Breast epithelium (tissue), 4 donors: ENCODE measurements around the gene CEACAM5. TPM values are rescaled to one million over a fixed set of nuclear protein-coding genes. Genes with fewer than 3 reads are reported as not detected.

Experiments
- DNase-seq, 2 donors: peaks; one replicate each; pipeline ENCODE4 v3.0.0-alpha.2; 2019; ENCODE audit warnings: low spot score in 2 of 2
- H3K27ac ChIP-seq, 2 donors: fragments of 200-600 bp; sonication (generic) in 1 of 2; one replicate each; pipeline ENCODE4 v1.5.1; 2016 to 2019; ENCODE audit warnings: mild to moderate bottlenecking in 1 of 2
- H3K27me3 ChIP-seq, 2 donors: fragments of 200-600 bp; sonication (generic) in 1 of 2; one replicate each; pipeline versions ENCODE4 v1.5.1 to v1.6.0; 2017 to 2019; ENCODE audit warnings: control low read depth in 1 of 2, mild to moderate bottlenecking in 1 of 2
- H3K36me3 ChIP-seq: fragments of 200-600 bp; one replicate; pipeline ENCODE4 v1.5.1; 2019
- H3K4me1 ChIP-seq, 2 donors: fragments of 200-600 bp; sonication (generic); one replicate each; pipeline ENCODE4 v1.5.1; 2016 to 2019; ENCODE audit warnings: control low read depth in 1 of 2
- H3K4me3 ChIP-seq, 3 donors: fragments of 200-600 bp; sonication (generic); 1 replicate in 2 of 3; 2 replicates in 1 of 3; pipeline ENCODE4 v1.5.1; 2016 to 2019; ENCODE audit warnings: mild to moderate bottlenecking in 3 of 3, moderate library complexity in 2 of 3
- H3K9me3 ChIP-seq, 2 donors: fragments of 200-600 bp; sonication (generic) in 1 of 2; one replicate each; pipeline ENCODE4 v1.5.1; 2016 to 2019; ENCODE audit warnings: control low read depth in 1 of 2
- CTCF ChIP-seq, 3 donors: fragments of 450-650 bp; IDR thresholded peaks; one replicate each; pipeline ENCODE4 v1.5.1; 2016 to 2017; ENCODE audit warnings: antibody characterized with exemption in 3 of 3, mild to moderate bottlenecking in 3 of 3, moderate library complexity in 3 of 3
- POLR2A ChIP-seq: fragments of 450-650 bp; IDR thresholded peaks from one replicate; pipeline ENCODE4 v1.6.1; 2016; ENCODE audit warnings: antibody characterized with exemption, mild to moderate bottlenecking, moderate library complexity
- POLR2AphosphoS5 ChIP-seq, 3 donors: sonication (generic); formaldehyde crosslinking; IDR thresholded peaks; one replicate each; pipeline ENCODE4 v1.6.1; 2017; ENCODE audit warnings: antibody characterized with exemption in 3 of 3
- intact Hi-C: fragments of 100-400 bp; cut with DNase I; formaldehyde crosslinking; loops from one replicate; pipeline ENCODE4 v1.15.1; 2023; ENCODE audit warnings: low total_unique reads
- total RNA-seq, 3 donors: library from RNA; depleted of rRNA; stranded (reverse); fragments of >200 nt; gene quantifications; one replicate each; pipeline ENCODE4 v1.1.0, GENCODE V29; 2016

CEACAM5 gene
- total RNA-seq, 3 donors from 2014 or later = 27.2 TPM; not detected in 2

- no peak overlapping the region for H3K4me3 ChIP-seq
- no peaks in the 10 kb centered on the region for H3K9me3 ChIP-seq
- no peaks in the 10 kb centered on the region for H3K4me1 ChIP-seq
- intact Hi-C loops = no loop called here
- H3K36me3 ChIP-seq = no peaks in the 10 kb centered on the region
- TF ChIP-seq POLR2AphosphoS5 (IDR thresholded peaks at IDR 0.05) = no peak
- no peak for TF ChIP-seq POLR2A
- TF ChIP-seq CTCF (IDR thresholded peaks at IDR 0.05) = no peak
- H3K27ac ChIP-seq = peak overlapping the region in 1 of 2 donors; percentile 55
- DNase-seq = no peak
- peaks cover 0 to 4% of the 10 kb centered on the region in 2 donors for H3K27me3 ChIP-seq
Measured at GRCh38 chr19:41735071-41735600, 26.7 kb downstream of the CEACAM5 start.

GRCh38 chr19:41739361-41739760 lies 30.9 kb downstream of the CEACAM5 start:
- TF ChIP-seq CTCF (IDR thresholded peaks at IDR 0.05) = no peak
- no peak for TF ChIP-seq POLR2A
- TF ChIP-seq POLR2AphosphoS5 (IDR thresholded peaks at IDR 0.05) = no peak
- Histone ChIP-seq H3K27ac (no peak overlapping the region), H3K36me3 (no peaks in the 10 kb centered on the region), H3K27me3 (no peaks in the 10 kb centered on the region), H3K9me3 (no peaks in the 10 kb centered on the region), H3K4me1 (no peaks in the 10 kb centered on the region), H3K4me3 (no peak overlapping the region)
- DNase-seq = no peak
- intact Hi-C loops = no loop called here

- Histone ChIP-seq H3K4me3 (no peak overlapping the region), H3K4me1 (no peaks in the 10 kb centered on the region), H3K9me3 (no peaks in the 10 kb centered on the region), H3K36me3 (no peaks in the 10 kb centered on the region), H3K27me3 (peaks cover 0 to 2% of the 10 kb centered on the region in 2 donors), H3K27ac (no peak overlapping the region)
- TF ChIP-seq POLR2AphosphoS5 (IDR thresholded peaks at IDR 0.05) = no peak
- TF ChIP-seq CTCF (IDR thresholded peaks at IDR 0.05) = no peak
- intact Hi-C loops = no loop called here
- DNase-seq = no peak
Measured at GRCh38 chr19:41740415-41741243, 32.2 kb downstream of the CEACAM5 start.

GRCh38 chr19:41741244-41741554 lies 32.8 kb downstream of the CEACAM5 start:
- H3K27me3 ChIP-seq = peaks cover 0 to 5% of the 10 kb centered on the region in 2 donors
- TF ChIP-seq POLR2A (no peak), POLR2AphosphoS5 (IDR thresholded peaks at IDR 0.05) (no peak), CTCF (IDR thresholded peaks at IDR 0.05) (no peak)
- no peak for DNase-seq
- no peaks in the 10 kb centered on the region for H3K4me1 ChIP-seq
- H3K4me3 ChIP-seq = no peak overlapping the region
- no peaks in the 10 kb centered on the region for H3K36me3 ChIP-seq
- H3K27ac ChIP-seq = no peak overlapping the region
- intact Hi-C loops = no loop called here
- no peaks in the 10 kb centered on the region for H3K9me3 ChIP-seq

DNA sequence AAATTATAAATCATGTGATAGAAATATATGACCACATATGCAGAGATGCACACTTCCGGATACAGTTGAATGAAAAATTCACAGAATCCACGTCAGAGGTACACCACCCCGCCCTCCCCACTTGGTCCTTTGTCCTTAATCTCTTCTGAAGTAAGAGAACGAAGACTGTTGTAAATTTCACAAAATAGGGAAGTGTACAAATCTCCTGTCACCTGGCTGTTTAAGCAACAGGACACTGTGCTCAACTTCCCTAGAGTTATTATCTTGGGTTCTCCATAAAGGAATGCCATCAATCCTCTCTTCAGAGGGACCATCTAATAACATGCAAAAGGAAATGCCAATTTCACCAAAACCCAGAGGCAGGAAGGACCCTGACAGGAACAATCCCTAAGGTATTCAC lies 36.4 kb downstream of the CEACAM5 start:
- Histone ChIP-seq H3K27me3 (peaks cover 0 to 9% of the 10 kb centered on the region in 2 donors), H3K27ac (no peak overlapping the region), H3K4me1 (no peaks in the 10 kb centered on the region), H3K36me3 (no peaks in the 10 kb centered on the region), H3K9me3 (no peaks in the 10 kb centered on the region), H3K4me3 (no peak overlapping the region)
- intact Hi-C loops = no loop called here
- no peak for TF ChIP-seq POLR2A
- no peak for TF ChIP-seq CTCF (IDR thresholded peaks at IDR 0.05)
- TF ChIP-seq POLR2AphosphoS5 (IDR thresholded peaks at IDR 0.05) = no peak
- no peak for DNase-seq
